ENCODE data around the gene ZDHHC22. TPM values are rescaled to one million over a fixed set of nuclear protein-coding genes. Genes with fewer than 3 reads are reported as not detected.

The ZDHHC22 gene
- total and polyA plus RNA-seq, 3 donors from 2014 or later = 0.84 to 3.2 (median 1.7) TPM

- Histone ChIP-seq H3K27me3 (no peaks in the 10 kb centered on the region), H3K27ac (no peak overlapping the region), H3K4me1 (no peaks in the 10 kb centered on the region), H3K4me3 (no peak overlapping the region), H3K36me3 (ENCODE audit: low read depth, missing control alignments) (no peaks in the 10 kb centered on the region), H3K9me3 (no peaks in the 10 kb centered on the region)
- no peak for DNase-seq
- 89 to 93% methylated on average over 5 of the region's 5 CpGs for WGBS, 2 donors
- TF ChIP-seq POLR2A (IDR thresholded peaks at IDR 0.05) = no peak
- TF ChIP-seq CTCF (IDR thresholded peaks at IDR 0.05) = no peak
- intact Hi-C loops (cut with DNase I; ENCODE audit: low total_unique reads) = no loop called here
Measured at GRCh38 chr14:77131871-77132486, 9.6 kb downstream of the ZDHHC22 start.

DNA sequence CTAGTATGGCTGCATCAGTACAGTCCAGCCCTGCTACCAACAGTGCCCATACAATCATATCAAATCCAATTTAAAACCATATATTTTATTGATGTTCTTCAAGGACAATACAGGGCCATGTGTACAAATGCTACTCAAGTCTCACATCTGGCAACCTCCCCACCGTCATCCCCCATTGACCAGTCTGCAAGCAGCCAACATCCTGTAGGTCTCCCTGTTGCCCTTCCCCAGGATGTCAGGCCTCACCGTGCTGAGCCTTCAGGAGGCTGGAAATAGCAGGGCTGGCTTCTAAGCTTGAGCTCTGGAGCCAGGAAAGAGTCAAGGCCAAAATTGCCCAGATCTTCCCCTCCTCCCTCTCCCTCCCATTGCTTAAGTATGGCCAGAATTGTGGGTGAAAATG lies 10.4 kb downstream of the ZDHHC22 start:
- intact Hi-C loops (cut with DNase I; ENCODE audit: low total_unique reads) = no loop called here
- TF ChIP-seq CTCF (IDR thresholded peaks at IDR 0.05) (no peak), POLR2A (IDR thresholded peaks at IDR 0.05) (no peak)
- Histone ChIP-seq H3K27ac (no peak overlapping the region), H3K36me3 (ENCODE audit: low read depth, missing control alignments) (no peaks in the 10 kb centered on the region), H3K4me1 (no peaks in the 10 kb centered on the region), H3K9me3 (no peaks in the 10 kb centered on the region), H3K27me3 (no peaks in the 10 kb centered on the region), H3K4me3 (no peak overlapping the region)
- DNase-seq = no peak
- WGBS, 2 donors = 73 to 77% methylated on average over 2 of the region's 2 CpGs

DNA sequence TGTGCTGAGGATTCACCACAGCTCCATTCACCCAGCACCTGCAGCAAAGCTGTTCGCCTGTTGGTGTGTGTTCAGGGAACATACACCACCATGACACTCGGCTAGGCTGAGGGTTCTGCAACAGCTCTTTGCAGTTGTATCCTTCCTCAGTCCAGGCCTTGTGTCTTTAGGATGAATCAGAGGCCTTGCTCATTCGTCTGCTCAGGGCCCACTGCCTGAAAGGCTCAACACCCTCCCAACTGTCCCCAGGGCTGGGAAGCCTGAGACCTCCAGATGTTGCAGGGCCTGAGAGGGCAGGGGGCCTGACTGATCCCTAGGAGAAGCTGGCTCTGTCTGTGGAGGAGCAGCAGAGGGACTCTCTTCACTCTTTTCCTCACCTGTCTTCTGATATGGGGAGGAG lies 11.2 kb downstream of the ZDHHC22 start:
- no peaks in the 10 kb centered on the region for H3K36me3 ChIP-seq (ENCODE audit: low read depth, missing control alignments)
- H3K27ac ChIP-seq = no peak overlapping the region
- H3K4me3 ChIP-seq = no peak overlapping the region
- intact Hi-C loops (cut with DNase I; ENCODE audit: low total_unique reads) = no loop called here
- no peak for DNase-seq
- 75 to 81% methylated on average over 2 to 3 of the region's 3 CpGs for WGBS, 2 donors
- no peaks in the 10 kb centered on the region for H3K27me3 ChIP-seq
- no peaks in the 10 kb centered on the region for H3K9me3 ChIP-seq
- H3K4me1 ChIP-seq = peaks cover 2% of the 10 kb centered on the region
- TF ChIP-seq POLR2A (IDR thresholded peaks at IDR 0.05) = no peak
- no peak for TF ChIP-seq CTCF (IDR thresholded peaks at IDR 0.05)

GRCh38 chr14:77128414-77128891 lies 13.1 kb downstream of the ZDHHC22 start:
- no peaks in the 10 kb centered on the region for H3K27me3 ChIP-seq
- H3K27ac ChIP-seq = no peak overlapping the region
- intact Hi-C loops (cut with DNase I; ENCODE audit: low total_unique reads) = no loop called here
- peaks cover 15% of the 10 kb centered on the region for H3K4me1 ChIP-seq
- H3K4me3 ChIP-seq = no peak overlapping the region
- DNase-seq = no peak
- no peaks in the 10 kb centered on the region for H3K9me3 ChIP-seq
- TF ChIP-seq CTCF (IDR thresholded peaks at IDR 0.05) (no peak), POLR2A (IDR thresholded peaks at IDR 0.05) (no peak)
- 73 to 75% methylated on average over 6 of the region's 6 CpGs for whole genome bisulfite sequencing, 2 donors
- no peaks in the 10 kb centered on the region for H3K36me3 ChIP-seq (ENCODE audit: low read depth, missing control alignments)

DNA sequence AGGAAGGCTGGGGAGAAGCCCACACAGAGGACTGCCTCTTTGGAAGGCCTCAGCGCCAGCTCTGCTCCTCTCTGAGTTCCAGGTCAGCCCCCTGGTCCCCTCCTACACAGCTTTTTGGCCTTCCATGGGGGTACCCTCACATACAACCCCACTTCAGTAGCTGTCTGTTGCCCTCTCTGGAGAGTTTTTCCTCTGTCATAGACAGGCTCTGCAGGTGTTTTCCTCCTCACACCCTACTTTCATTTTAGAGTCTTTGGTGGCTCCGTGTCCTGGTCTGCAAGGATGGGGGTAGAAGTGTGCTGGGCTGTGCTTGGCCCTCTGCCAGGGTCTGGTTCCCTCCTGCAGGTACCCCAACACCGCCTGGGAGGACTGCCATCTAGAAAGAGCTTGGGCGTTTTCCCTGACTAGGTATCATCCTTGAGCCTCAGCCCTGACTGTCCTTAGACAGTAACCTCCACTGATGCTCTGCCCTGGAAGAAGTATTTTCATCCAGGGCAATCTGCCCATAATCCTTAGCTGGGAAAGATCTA lies 15.1 kb downstream of the ZDHHC22 start:
- H3K27me3 ChIP-seq = no peaks in the 10 kb centered on the region
- TF ChIP-seq POLR2A (IDR thresholded peaks at IDR 0.05) (no peak), CTCF (IDR thresholded peaks at IDR 0.05) (no peak)
- peaks cover 18% of the 10 kb centered on the region for H3K4me1 ChIP-seq
- H3K36me3 ChIP-seq (ENCODE audit: low read depth, missing control alignments) = no peaks in the 10 kb centered on the region
- H3K4me3 ChIP-seq = no peak overlapping the region
- no peak overlapping the region for H3K27ac ChIP-seq
- H3K9me3 ChIP-seq = no peaks in the 10 kb centered on the region
- intact Hi-C loops (cut with DNase I; ENCODE audit: low total_unique reads) = no loop called here
- no peak for DNase-seq
- WGBS, 2 donors = 87 to 89% methylated on average over 4 of the region's 4 CpGs

Measured in testis (tissue), 3 donors.